ENCODE data around the gene VAC14. TPM values are rescaled to one million over a fixed set of nuclear protein-coding genes. Genes with fewer than 3 reads are reported as not detected.
A peak's percentile ranks its signal among the peaks of the same experiment; 100 is the strongest.

Gene VAC14
- total RNA-seq, 1 experiment from 2014 or later, result 83.0 TPM

GRCh38 chr16:70759666-70760065 is 41.3 kb downstream of the VAC14 start:
- H3K27me3 ChIP-seq (ENCODE audit: control insufficient read depth, insufficient read depth, low read length), result no peaks in the 10 kb centered on the region
- DNase-seq, result no peak
- H3K4me3 ChIP-seq (ENCODE audit: insufficient read depth, low read depth, low read length), result no peak overlapping the region
- peaks cover 5% of the 10 kb centered on the region for H3K36me3 ChIP-seq (replicated peaks; ENCODE audit: control insufficient read depth, insufficient read depth, low read length)

GRCh38 chr16:70758786-70759185 is 42.2 kb downstream of the VAC14 start:
- H3K36me3 ChIP-seq (replicated peaks; ENCODE audit: control insufficient read depth, insufficient read depth, low read length), result peaks cover 5% of the 10 kb centered on the region
- no peak for DNase-seq
- no peak overlapping the region for H3K4me3 ChIP-seq (ENCODE audit: insufficient read depth, low read depth, low read length)
- no peaks in the 10 kb centered on the region for H3K27me3 ChIP-seq (ENCODE audit: control insufficient read depth, insufficient read depth, low read length)

GRCh38 chr16:70757183-70757582 is 43.8 kb downstream of the VAC14 start:
- Histone ChIP-seq H3K4me3 (ENCODE audit: insufficient read depth, low read depth, low read length) (no peak overlapping the region), H3K27me3 (ENCODE audit: control insufficient read depth, insufficient read depth, low read length) (no peaks in the 10 kb centered on the region), H3K36me3 (replicated peaks; ENCODE audit: control insufficient read depth, insufficient read depth, low read length) (peaks cover 2% of the 10 kb centered on the region)
- no peak for DNase-seq

- peaks cover 2% of the 10 kb centered on the region for H3K36me3 ChIP-seq (replicated peaks; ENCODE audit: control insufficient read depth, insufficient read depth, low read length)
- no peak overlapping the region for H3K4me3 ChIP-seq (ENCODE audit: insufficient read depth, low read depth, low read length)
- no peaks in the 10 kb centered on the region for H3K27me3 ChIP-seq (ENCODE audit: control insufficient read depth, insufficient read depth, low read length)
- no peak for DNase-seq
These were observed 44.9 kb downstream of the VAC14 start for GRCh38 chr16:70756071-70756470.

GRCh38 chr16:70754851-70755600 is 45.9 kb downstream of the VAC14 start:
- Histone ChIP-seq H3K27me3 (ENCODE audit: control insufficient read depth, insufficient read depth, low read length) (no peaks in the 10 kb centered on the region), H3K36me3 (replicated peaks; ENCODE audit: control insufficient read depth, insufficient read depth, low read length) (peaks cover 2% of the 10 kb centered on the region), H3K4me3 (ENCODE audit: insufficient read depth, low read depth, low read length) (no peak overlapping the region)
- no peak for DNase-seq

DNA sequence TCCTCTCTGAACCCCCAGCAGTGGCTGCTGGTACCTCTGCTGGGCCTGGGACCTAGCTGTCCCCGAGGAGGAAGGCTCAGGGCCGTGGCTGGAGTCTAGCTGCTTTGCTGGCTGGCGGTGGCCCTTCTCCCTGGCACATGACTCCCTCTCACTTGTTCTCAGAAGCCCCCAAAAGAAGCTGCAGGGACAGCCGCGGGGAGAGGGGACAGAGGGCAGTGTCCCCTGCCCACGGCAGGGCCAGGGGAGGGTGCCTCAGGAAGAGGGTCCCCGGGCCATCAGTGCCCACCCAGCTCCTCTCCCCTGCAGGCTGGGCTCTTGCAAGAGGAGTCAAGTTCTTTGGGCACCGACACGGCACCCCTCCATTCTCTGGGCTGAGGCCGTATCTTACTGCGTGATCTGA is 46.6 kb downstream of the VAC14 start:
- no peak for DNase-seq
- H3K27me3 ChIP-seq (ENCODE audit: control insufficient read depth, insufficient read depth, low read length), result no peaks in the 10 kb centered on the region

DNA sequence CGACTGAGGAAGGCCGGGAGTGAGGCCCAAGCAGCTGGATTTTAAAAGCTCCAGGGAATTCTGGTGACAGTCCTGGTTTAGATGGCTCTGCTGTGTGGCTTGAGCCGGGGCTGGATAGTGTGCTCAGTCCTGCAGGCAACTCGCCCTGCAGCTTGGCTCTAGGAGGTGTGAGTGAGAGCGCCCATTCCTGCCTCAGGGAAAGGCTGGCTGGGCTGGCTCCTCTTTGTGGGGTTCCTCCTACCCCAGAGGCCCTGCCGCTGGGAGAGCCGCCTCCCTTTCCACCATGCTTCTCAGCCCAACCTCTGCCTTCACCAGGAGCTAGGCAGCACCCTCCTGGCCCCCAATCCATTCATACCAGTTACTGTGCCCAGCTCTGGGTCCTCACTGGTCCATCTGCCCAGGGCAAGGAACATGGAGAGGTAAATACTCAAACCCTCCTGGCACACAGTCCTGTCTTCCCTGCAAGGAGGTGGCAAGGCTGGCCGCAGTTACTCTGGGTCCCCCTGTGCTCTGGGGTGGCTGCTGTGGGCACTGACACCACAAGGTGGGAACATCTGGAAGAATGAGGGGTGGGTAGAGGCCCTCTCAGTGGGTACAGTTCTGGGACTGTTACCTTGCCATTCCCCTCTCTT is 47.1 kb downstream of the VAC14 start:
- H3K4me3 ChIP-seq (ENCODE audit: insufficient read depth, low read depth, low read length), result no peak overlapping the region
- DNase-seq, result no peak
- H3K27me3 ChIP-seq (ENCODE audit: control insufficient read depth, insufficient read depth, low read length), result no peaks in the 10 kb centered on the region

More for the DNA sequence above, 46.6 kb downstream of the VAC14 start:
- peaks cover 2% of the 10 kb centered on the region for H3K36me3 ChIP-seq (replicated peaks; ENCODE audit: control insufficient read depth, insufficient read depth, low read length)
- no peak overlapping the region for H3K4me3 ChIP-seq (ENCODE audit: insufficient read depth, low read depth, low read length)

DNA sequence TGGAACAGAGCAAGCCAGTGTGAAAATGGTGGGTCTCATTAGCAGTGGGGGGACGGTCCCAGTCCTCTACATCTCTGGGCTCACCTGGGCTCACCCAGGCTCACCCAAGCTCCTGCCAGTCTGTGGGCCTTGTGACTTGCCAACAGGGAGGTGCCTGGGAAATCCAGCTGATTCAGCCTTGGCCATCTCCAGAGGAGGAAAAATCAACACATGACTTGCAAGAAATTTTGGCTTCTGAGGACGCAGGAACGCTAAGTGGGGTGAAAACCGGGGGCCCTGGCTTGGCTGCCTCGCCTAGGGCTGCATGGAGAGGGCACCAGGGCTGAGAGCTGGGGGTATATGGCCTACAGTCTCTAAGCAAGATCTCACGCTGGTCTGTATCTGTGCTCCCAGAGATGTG is 47.7 kb downstream of the VAC14 start:
- Histone ChIP-seq H3K4me3 (ENCODE audit: insufficient read depth, low read depth, low read length) (no peak overlapping the region), H3K36me3 (replicated peaks; ENCODE audit: control insufficient read depth, insufficient read depth, low read length) (peaks cover 2% of the 10 kb centered on the region), H3K27me3 (ENCODE audit: control insufficient read depth, insufficient read depth, low read length) (no peaks in the 10 kb centered on the region)
- no peak for DNase-seq

More for the DNA sequence above, 47.1 kb downstream of the VAC14 start:
- peaks cover 2% of the 10 kb centered on the region for H3K36me3 ChIP-seq (replicated peaks; ENCODE audit: control insufficient read depth, insufficient read depth, low read length)

GRCh38 chr16:70752426-70752825 is 48.5 kb downstream of the VAC14 start:
- Histone ChIP-seq H3K27me3 (ENCODE audit: control insufficient read depth, insufficient read depth, low read length) (no peaks in the 10 kb centered on the region), H3K36me3 (replicated peaks; ENCODE audit: control insufficient read depth, insufficient read depth, low read length) (peaks cover 2% of the 10 kb centered on the region), H3K4me3 (ENCODE audit: insufficient read depth, low read depth, low read length) (no peak overlapping the region)
- DNase-seq, result no peak

DNA sequence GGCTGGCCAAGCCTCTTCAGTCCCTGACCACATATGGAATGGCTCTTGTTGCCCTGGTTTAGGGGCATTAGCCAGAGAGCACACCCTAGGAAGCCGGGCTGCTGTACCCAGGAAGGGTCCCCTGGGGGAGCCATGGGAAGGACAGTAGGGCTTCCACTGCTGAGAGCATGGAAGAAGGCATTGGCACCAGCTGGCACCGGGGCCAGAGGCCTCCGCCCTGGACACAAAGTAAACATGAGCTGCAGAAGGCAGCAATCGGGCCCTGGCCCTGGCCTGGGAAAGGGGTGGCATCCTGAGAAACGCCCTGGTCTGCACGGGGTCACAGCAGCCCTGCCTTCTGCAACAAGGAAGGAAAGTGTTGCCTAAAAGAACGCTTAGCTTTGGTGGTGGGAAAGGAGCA is 49.4 kb downstream of the VAC14 start:
- H3K27me3 ChIP-seq (ENCODE audit: control insufficient read depth, insufficient read depth, low read length), result no peaks in the 10 kb centered on the region
- H3K36me3 ChIP-seq (replicated peaks; ENCODE audit: control insufficient read depth, insufficient read depth, low read length), result no peaks in the 10 kb centered on the region; the same call in none of the 2 replicates
- H3K4me3 ChIP-seq (ENCODE audit: insufficient read depth, low read depth, low read length), result no peak overlapping the region
- peak; percentile 56 for DNase-seq

DNA sequence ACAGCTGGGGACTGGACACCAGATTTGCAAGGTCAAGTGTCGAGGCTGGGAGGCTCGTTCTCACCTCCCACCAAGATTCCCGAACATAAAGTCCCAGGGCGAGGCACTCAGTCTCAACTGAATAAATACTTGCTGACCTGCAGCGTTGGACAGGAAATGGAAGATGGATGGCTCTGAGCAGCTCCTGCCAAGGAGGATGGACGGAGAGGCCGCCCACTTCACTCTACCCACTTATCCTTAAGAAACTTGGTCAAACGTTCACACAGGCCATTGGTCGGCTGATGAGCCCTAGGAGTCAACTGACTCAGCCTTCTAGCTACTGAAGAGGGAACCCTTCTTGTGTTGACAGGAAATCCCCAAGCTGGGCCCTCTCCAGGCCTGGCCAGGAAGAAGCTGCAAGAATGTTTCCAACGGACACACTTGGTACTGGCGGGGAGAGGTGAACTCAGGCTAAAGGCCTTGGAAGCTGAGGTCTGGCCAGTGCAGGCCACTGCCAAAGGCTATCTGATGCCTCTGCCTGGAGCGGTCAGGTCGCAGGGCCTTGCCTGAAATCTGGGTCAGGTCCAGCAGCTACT is 50.0 kb downstream of the VAC14 start:
- H3K36me3 ChIP-seq (replicated peaks; ENCODE audit: control insufficient read depth, insufficient read depth, low read length), result no peaks in the 10 kb centered on the region; the same call in 1 of the 2 replicates
- DNase-seq, result no peak
- no peak overlapping the region for H3K4me3 ChIP-seq (ENCODE audit: insufficient read depth, low read depth, low read length)
- H3K27me3 ChIP-seq (ENCODE audit: control insufficient read depth, insufficient read depth, low read length), result no peaks in the 10 kb centered on the region

GRCh38 chr16:70749681-70750601 is 51.0 kb downstream of the VAC14 start:
- no peaks in the 10 kb centered on the region for H3K36me3 ChIP-seq (replicated peaks; ENCODE audit: control insufficient read depth, insufficient read depth, low read length)
- DNase-seq, result peak; percentile 89
- H3K4me3 ChIP-seq (ENCODE audit: insufficient read depth, low read depth, low read length), result no peak overlapping the region
- no peaks in the 10 kb centered on the region for H3K27me3 ChIP-seq (ENCODE audit: control insufficient read depth, insufficient read depth, low read length)

- no peak for DNase-seq
- no peak overlapping the region for H3K4me3 ChIP-seq (ENCODE audit: insufficient read depth, low read depth, low read length)
- no peaks in the 10 kb centered on the region; the same call in 1 of the 2 replicates for H3K36me3 ChIP-seq (replicated peaks; ENCODE audit: control insufficient read depth, insufficient read depth, low read length)
- H3K27me3 ChIP-seq (ENCODE audit: control insufficient read depth, insufficient read depth, low read length), result no peaks in the 10 kb centered on the region
These were observed 51.8 kb downstream of the VAC14 start for GRCh38 chr16:70749006-70749678.
